H1 (cell line): Measurements from ENCODE around the gene NPSR1. TPM values are rescaled to one million over a fixed set of nuclear protein-coding genes. Genes with fewer than 3 reads are reported as not detected.

Source experiments
- CTCF ChIA-PET: fragments of 300-600 bp; sonication (Branson Sonifier 250); formaldehyde crosslinking; loops from one replicate; lab custom pipeline; 2021; ENCODE audit not compliant: partially characterized antibody; lab: Charles Lee
- POLR2A ChIA-PET: fragments of 300-600 bp; sonication (Branson Sonifier 250); formaldehyde crosslinking; loops from one replicate; lab custom pipeline; 2021; ENCODE audit warnings: inconsistent platforms; ENCODE audit not compliant: partially characterized antibody; lab: Charles Lee
- DNase-seq, 2 experiments: peaks; one replicate each; pipeline versions ENCODE4 v3.0.0 to v3.0.0-alpha.2; 2010 to 2022; ENCODE audit warnings: low spot score in 2 of 2, low read depth in 1 of 2, mixed read lengths in 1 of 2
- FAIRE-seq: peaks from 2 replicates; lab custom pipeline; 2011; peaks lifted over from hg19 to GRCh38; lab: Jason Lieb, UNC
- H2AFZ ChIP-seq: 2 replicates; pipeline ENCODE4 v1.8.1; 2012; ENCODE audit warnings: low read length, inconsistent platforms
- H2AK5ac ChIP-seq: 2 replicates; pipeline ENCODE4 v1.6.1; 2013; ENCODE audit warnings: low read depth, low read length
- H2BK120ac ChIP-seq: replicated peaks from 2 replicates; pipeline ENCODE3; 2013; ENCODE audit warnings: low read depth, low read length, inconsistent platforms
- H2BK12ac ChIP-seq: 2 replicates; pipeline ENCODE4 v1.6.1; 2013; ENCODE audit warnings: low read depth, low read length
- H2BK15ac ChIP-seq: 2 replicates; pipeline ENCODE4 v1.6.1; 2013; ENCODE audit warnings: low read length
- H2BK20ac ChIP-seq: 2 replicates; pipeline ENCODE4 v1.6.1; 2013; ENCODE audit warnings: low read length
- H2BK5ac ChIP-seq: 2 replicates; pipeline ENCODE4 v1.6.1; 2013; ENCODE audit warnings: low read depth, low read length
- H3K14ac ChIP-seq: 2 replicates; pipeline ENCODE4 v1.6.1; 2013; ENCODE audit warnings: inconsistent platforms; ENCODE audit not compliant: insufficient read length
- H3K18ac ChIP-seq: 2 replicates; pipeline ENCODE4 v1.6.1; 2013; ENCODE audit warnings: low read length; ENCODE audit errors: extremely low read depth
- H3K23ac ChIP-seq: 2 replicates; pipeline ENCODE4 v1.6.1; 2013; ENCODE audit warnings: inconsistent platforms; ENCODE audit not compliant: insufficient read length
- H3K23me2 ChIP-seq: 2 replicates; pipeline ENCODE4 v1.6.1; 2013; ENCODE audit warnings: low read depth, low read length
- H3K27ac ChIP-seq: 2 replicates; pipeline ENCODE4 v1.6.1; 2011; ENCODE audit warnings: low read depth, low read length, inconsistent platforms
- H3K27me3 ChIP-seq, 4 experiments: replicated peaks in 1 of 4; 1 replicate in 1 of 4; 2 replicates in 3 of 4; pipeline versions ENCODE4 v1.6.1 to v1.8.1; 2011 to 2013; ENCODE audit warnings: low read length in 3 of 4, mild to moderate bottlenecking in 3 of 4, inconsistent platforms in 2 of 4, mixed read lengths in 2 of 4, moderate library complexity in 1 of 4; ENCODE audit not compliant: control insufficient read depth in 3 of 4, insufficient read depth in 3 of 4; ENCODE audit errors: extremely low read depth in 1 of 4
- H3K36me3 ChIP-seq, 4 experiments: 2 replicates each; pipeline versions ENCODE4 v1.6.1 to v1.8.1; 2011 to 2013; ENCODE audit warnings: mild to moderate bottlenecking in 4 of 4, low read length in 3 of 4, moderate library complexity in 2 of 4, control low read depth in 1 of 4, inconsistent platforms in 1 of 4; ENCODE audit not compliant: insufficient read depth in 4 of 4, control insufficient read depth in 2 of 4
- H3K4ac ChIP-seq: replicated peaks from 2 replicates; pipeline ENCODE3; 2013; ENCODE audit warnings: low read length, low read depth, mixed read lengths, inconsistent platforms; ENCODE audit not compliant: insufficient read length
- H3K4me1 ChIP-seq, 4 experiments: replicated peaks in 1 of 4; 1 replicate in 1 of 4; 2 replicates in 3 of 4; pipeline versions ENCODE4 v1.6.1 to v1.8.1; 2011 to 2013; ENCODE audit warnings: low read length in 3 of 4, inconsistent platforms in 2 of 4, mixed read lengths in 1 of 4; ENCODE audit not compliant: insufficient read depth in 4 of 4, control insufficient read depth in 3 of 4
- H3K4me2 ChIP-seq, 2 experiments: 2 replicates each; pipeline versions ENCODE4 v1.6.1 to v1.8.1; 2011 to 2013; ENCODE audit warnings: low read depth in 2 of 2, low read length in 2 of 2, control low read depth in 1 of 2, inconsistent platforms in 1 of 2, mild to moderate bottlenecking in 1 of 2; ENCODE audit not compliant: insufficient read depth in 1 of 2
- H3K4me3 ChIP-seq, 4 experiments: fragments of 200-600, 300-600 bp in 1 of 4; sonication (generic), shearing (Covaris generic), sonication (Bioruptor Twin) in 1 of 4; 2 replicates each; pipeline versions ENCODE4 v1.5.1 to v1.8.1; 2011 to 2016; ENCODE audit warnings: low read length in 4 of 4, low read depth in 3 of 4, control low read depth in 2 of 4, inconsistent platforms in 2 of 4, mild to moderate bottlenecking in 2 of 4, mixed read lengths in 1 of 4, moderate library complexity in 1 of 4; ENCODE audit not compliant: insufficient read depth in 2 of 4; ENCODE audit errors: extremely low read depth in 1 of 4
- H3K56ac ChIP-seq: replicated peaks from 2 replicates; pipeline ENCODE3; 2013; ENCODE audit warnings: low read depth, mild to moderate bottlenecking, mixed read lengths, low read length, inconsistent platforms; ENCODE audit not compliant: insufficient read length
- H3K79me1 ChIP-seq: 2 replicates; pipeline ENCODE4 v1.6.1; 2013; ENCODE audit warnings: low read depth, low read length, control low read depth
- H3K79me2 ChIP-seq, 2 experiments: 2 replicates each; pipeline versions ENCODE4 v1.6.1 to v1.8.1; 2012 to 2013; ENCODE audit warnings: low read length in 2 of 2, mild to moderate bottlenecking in 2 of 2, inconsistent platforms in 1 of 2; ENCODE audit not compliant: insufficient read depth in 2 of 2, control insufficient read depth in 1 of 2
- H3K9ac ChIP-seq, 4 experiments: replicated peaks in 1 of 4; 1 replicate in 1 of 4; 2 replicates in 3 of 4; pipeline versions ENCODE4 v1.6.1 to v1.8.1; 2011 to 2013; ENCODE audit warnings: low read depth in 3 of 4, low read length in 3 of 4, control low read depth in 2 of 4, mild to moderate bottlenecking in 2 of 4, moderate library complexity in 2 of 4, inconsistent platforms in 1 of 4; ENCODE audit errors: extremely low read depth in 1 of 4
- H3K9me3 ChIP-seq, 2 experiments: 2 replicates each; pipeline versions ENCODE4 v1.6.1 to v1.8.1; 2012 to 2013; ENCODE audit warnings: mild to moderate bottlenecking in 2 of 2, moderate library complexity in 2 of 2, control low read depth in 1 of 2, inconsistent platforms in 1 of 2, low read depth in 1 of 2, low read length in 1 of 2, mixed read lengths in 1 of 2; ENCODE audit not compliant: insufficient read depth in 2 of 2
- H4K20me1 ChIP-seq, 2 experiments: replicated peaks in 1 of 2; 2 replicates each; pipeline versions ENCODE3 to v1.8.1; 2011 to 2013; ENCODE audit warnings: inconsistent platforms in 2 of 2, low read length in 2 of 2, mild to moderate bottlenecking in 1 of 2; ENCODE audit not compliant: insufficient read depth in 2 of 2, control insufficient read depth in 1 of 2
- H4K5ac ChIP-seq: 2 replicates; pipeline ENCODE4 v1.6.1; 2013; ENCODE audit warnings: low read length, low read depth, mixed read lengths, inconsistent platforms; ENCODE audit not compliant: insufficient read length
- H4K8ac ChIP-seq: 2 replicates; pipeline ENCODE4 v1.8.0; 2013; ENCODE audit warnings: mild to moderate bottlenecking, moderate library complexity, low read length, inconsistent platforms; ENCODE audit not compliant: insufficient read depth; ENCODE audit errors: extremely low read depth
- H4K91ac ChIP-seq: replicated peaks from 2 replicates; pipeline ENCODE3; 2013; ENCODE audit warnings: low read length, mixed read lengths, inconsistent platforms; ENCODE audit not compliant: insufficient read length
- ATF2 ChIP-seq: IDR thresholded peaks from 2 replicates; pipeline ENCODE4 v1.6.1; 2012; ENCODE audit warnings: low read length, inconsistent platforms
- BCL11A ChIP-seq, 2 experiments: IDR thresholded peaks; one replicate each; pipeline ENCODE4 v1.6.1; 2011; ENCODE audit warnings: low read depth in 2 of 2, low read length in 2 of 2, mild to moderate bottlenecking in 2 of 2
- CBX5 ChIP-seq: fragments of 300-800, 300-1000 bp; sonication (generic); IDR thresholded peaks from 2 replicates; pipeline ENCODE4 v1.7.1; 2016; ENCODE audit warnings: antibody characterized with exemption, low read length, low read depth
- CHD2 ChIP-seq: IDR thresholded peaks from 2 replicates; pipeline ENCODE4 v1.6.1; 2012; ENCODE audit warnings: low read length, improper control_type of control experiment
- TAF1 ChIP-seq: IDR thresholded peaks from 2 replicates; pipeline ENCODE4 v1.6.1; 2011; ENCODE audit warnings: mild to moderate bottlenecking, low read depth, low read length
- WGBS, 2 experiments: shearing (Covaris generic) in 1 of 2; methylation state at CpG; one replicate each; pipeline versions ENCODE4 v1.1.6 to v1.1.7; 2013 to 2015; ENCODE audit warnings: low lambda C conversion rate in 2 of 2, mixed read lengths in 2 of 2, inconsistent platforms in 1 of 2, low coverage in 1 of 2, missing lambda C conversion rate in 1 of 2; ENCODE audit not compliant: insufficient replicate concordance in 2 of 2, insufficient coverage in 1 of 2, insufficient read length in 1 of 2; ENCODE audit errors: extremely low coverage in 1 of 2, missing lambda C conversion rate in 1 of 2; 5-methylcytosine and 5-hydroxymethylcytosine counted together
- polyA plus RNA-seq, 7 experiments: library from polyadenylated mRNA; depleted of rRNA in 3 of 7; stranded (reverse) in 5 of 7; unstranded in 2 of 7; fragments of >200 nt in 5 of 7; fragments of 200-250 nt in 2 of 7; gene quantifications; 1 replicate in 5 of 7; 2 replicates in 1 of 7; 4 replicates in 1 of 7; pipeline versions ENCODE4 v1.2.1 to v1.2.3, GENCODE V29; 2011 to 2013; ENCODE audit warnings: missing spikeins in 2 of 7, mixed read lengths in 2 of 7
- total RNA-seq: library from RNA; stranded (reverse); fragmentation: NEBNext Ultra II Directional; extraction: Animal tissue kit (Norgen Biotek cat#: 25700); gene quantifications from 2 replicates; pipeline ENCODE4 v1.2.1, GENCODE V29; 2021

Gene NPSR1
- total and polyA plus RNA-seq, 2 of the 8 experiments (the other 6 are each of a cell fraction or from before 2014, with no cell fraction given), result not detected

DNA sequence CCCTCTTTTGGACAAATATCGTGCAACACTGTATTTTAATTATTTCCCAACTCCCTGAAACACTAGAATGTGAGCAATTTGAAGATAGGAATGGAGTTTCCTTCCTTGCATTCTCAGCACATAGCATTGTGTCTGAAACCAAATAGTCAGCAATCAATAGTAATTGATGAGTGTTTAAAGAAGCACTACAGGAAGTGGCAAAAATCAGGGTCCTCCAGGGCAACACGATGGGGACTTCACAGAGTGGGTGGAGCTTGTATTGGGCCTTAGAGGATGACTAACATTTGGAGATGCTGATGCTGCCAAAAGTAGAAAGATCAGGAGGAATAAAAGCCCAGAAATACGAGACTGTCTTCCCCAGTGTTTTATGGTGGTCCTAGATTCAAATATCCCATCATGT lies 94.9 kb downstream of the NPSR1 start:
- POLR2A ChIA-PET, result no interaction called here
- no peaks in the 10 kb centered on the region for H4K20me1 ChIP-seq
- H3K4me2 ChIP-seq, result no peak overlapping the region
- H3K79me2 ChIP-seq, result no peaks in the 10 kb centered on the region
- WGBS, 2 experiments, result 84% methylated on average over 3 of the region's 3 CpGs; no CpG with 5 or more reads in 1 of the 2 experiments
- H3K9ac ChIP-seq, result no peak overlapping the region
- H3K4ac ChIP-seq, result no peak overlapping the region
- no peaks in the 10 kb centered on the region for H3K79me1 ChIP-seq
- H4K91ac ChIP-seq, result no peak overlapping the region
- H2BK5ac ChIP-seq, result no peak overlapping the region
- no peak overlapping the region for H3K27ac ChIP-seq
- H3K14ac ChIP-seq, result no peak overlapping the region
- H3K18ac ChIP-seq, result no peak overlapping the region
- H3K4me3 ChIP-seq, result no peak overlapping the region
- H4K8ac ChIP-seq, result no peak overlapping the region
- H3K36me3 ChIP-seq, result no peaks in the 10 kb centered on the region
- no peak overlapping the region for H4K5ac ChIP-seq
- H2AK5ac ChIP-seq, result no peak overlapping the region
- H2BK120ac ChIP-seq, result no peak overlapping the region
- no peak overlapping the region for H3K23ac ChIP-seq
- no peaks in the 10 kb centered on the region for H3K23me2 ChIP-seq
- DNase-seq, result no peak
- no peaks in the 10 kb centered on the region for H3K9me3 ChIP-seq
- H2BK15ac ChIP-seq, result no peak overlapping the region
- no peak for FAIRE-seq
- H2BK20ac ChIP-seq, result no peak overlapping the region
- no peak overlapping the region for H3K56ac ChIP-seq
- CTCF ChIA-PET, result interaction anchor here (0.5 kb wide), 1 partner anchor 1472 kb away, joined by 3 read pairs; no protein-coding TSS in a partner anchor
- no peak overlapping the region for H2BK12ac ChIP-seq
- H3K4me1 ChIP-seq, result peaks cover 0 to 7% (median 0%) of the 10 kb centered on the region in 4 experiments; a peak in 1 of 7 replicates
- H2AFZ ChIP-seq, result no peak overlapping the region
- no peaks in the 10 kb centered on the region for H3K27me3 ChIP-seq
- TF ChIP-seq CBX5 (no peak), ATF2 (no peak), TAF1 (no peak), BCL11A (IDR thresholded peaks at IDR 0.05; ENCODE audit: low read depth in 2 of 2, low read length in 2 of 2) (no peak), CHD2 (no peak)
